Hindlimb muscle (tissue), 1 donor: ENCODE data around the gene BAIAP3. TPM values are rescaled to one million over a fixed set of nuclear protein-coding genes. Genes with fewer than 3 reads are reported as not detected.

Experiments used
- DNase-seq: peaks from one replicate; pipeline ENCODE4 v3.0.0-alpha.2; 2013
- polyA plus RNA-seq: library from polyadenylated mRNA; unstranded; fragments of 120-200 nt; gene quantifications from one replicate; pipeline ENCODE4 v1.2.1, GENCODE V29; 2013; ENCODE audit not compliant: insufficient read length

BAIAP3 gene
- polyA plus RNA-seq, 1 donor: 0.72 TPM

- no peak for DNase-seq
Observed at GRCh38 chr16:1300664-1301476, 32.6 kb upstream of the BAIAP3 start.

DNA sequence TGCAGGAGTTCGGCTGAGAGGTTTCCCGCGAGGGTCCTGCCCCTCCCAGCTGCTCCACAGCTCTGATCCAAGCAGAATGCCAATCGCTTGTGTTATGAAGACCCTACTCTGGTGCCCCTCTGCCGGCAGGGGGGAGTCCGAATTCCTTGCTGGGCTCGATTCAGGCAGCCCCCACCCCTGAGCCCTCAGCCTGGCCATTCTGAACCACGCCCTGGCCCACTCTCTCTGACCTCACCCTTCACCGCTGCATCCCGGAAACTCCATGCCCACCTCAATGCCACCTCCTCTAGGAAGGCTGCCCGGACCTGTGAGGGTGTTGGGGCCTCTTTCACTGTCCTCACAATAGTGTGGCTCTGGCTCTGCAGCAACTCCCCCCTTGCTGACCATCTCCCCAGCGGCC is 31.9 kb upstream of the BAIAP3 start:
- DNase-seq: no peak

GRCh38 chr16:1305823-1306222 is 27.6 kb upstream of the BAIAP3 start:
- no peak for DNase-seq

- DNase-seq: no peak
Observed at GRCh38 chr16:1306334-1306733, 27.1 kb upstream of the BAIAP3 start.

GRCh38 chr16:1308036-1308976 is 25.1 kb upstream of the BAIAP3 start:
- no peak for DNase-seq

- DNase-seq: peak; percentile 98
Observed at GRCh38 chr16:1308977-1309885, 24.2 kb upstream of the BAIAP3 start, which contains the start of gene UBE2I. Gene UBE2I, plus strand, starts transcription at chr16:1309636. Its CDS starts 4,395 bp downstream, at chr16:1314031.

- DNase-seq: no peak
Observed at GRCh38 chr16:1309888-1310831, 23.3 kb upstream of the BAIAP3 start.

DNA sequence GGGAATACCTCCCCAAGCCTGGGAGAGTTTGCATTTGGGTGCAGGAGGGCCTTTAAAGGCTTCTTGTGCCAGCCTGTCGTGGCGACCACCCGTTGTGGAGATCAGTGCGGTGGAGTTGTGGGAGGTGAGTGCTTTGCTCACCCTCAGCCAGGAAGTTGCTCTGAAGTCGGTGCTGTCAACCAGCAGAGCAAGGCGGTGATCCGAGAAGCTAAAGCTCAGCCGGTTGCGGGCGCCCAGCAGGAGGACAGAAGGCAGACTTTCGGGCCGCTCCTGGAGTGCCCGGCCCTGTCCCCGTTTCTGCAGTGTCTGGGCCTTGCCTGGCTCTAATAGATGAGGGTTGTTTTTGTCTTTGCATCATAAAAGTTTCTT is 22.6 kb upstream of the BAIAP3 start:
- no peak for DNase-seq

DNA sequence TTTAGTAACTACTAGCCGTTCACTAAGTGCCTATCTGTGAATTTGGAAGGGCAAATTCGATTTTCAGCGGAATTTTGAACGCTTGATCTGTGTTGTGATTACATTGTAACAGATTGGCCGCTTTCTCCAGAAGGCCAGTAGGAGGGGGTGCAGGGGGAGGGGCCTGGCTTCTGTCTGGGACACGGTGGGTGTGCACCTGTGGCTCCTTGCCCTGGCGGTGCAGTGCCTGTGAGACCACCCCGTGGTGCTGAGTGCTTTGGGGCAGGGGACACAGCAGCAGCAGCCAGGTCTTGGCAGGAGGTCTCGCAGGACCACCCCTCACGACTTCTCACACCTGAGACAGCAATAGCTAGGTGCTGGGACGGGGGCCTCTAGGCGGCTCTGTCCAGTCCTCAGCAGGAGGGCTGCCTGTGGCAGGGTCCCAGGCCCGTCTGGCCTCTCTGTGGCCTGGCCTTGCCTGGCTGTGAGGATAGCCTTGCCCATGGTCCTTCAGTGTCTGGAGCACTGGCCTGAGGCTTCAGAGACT is 22.2 kb upstream of the BAIAP3 start:
- no peak for DNase-seq

DNA sequence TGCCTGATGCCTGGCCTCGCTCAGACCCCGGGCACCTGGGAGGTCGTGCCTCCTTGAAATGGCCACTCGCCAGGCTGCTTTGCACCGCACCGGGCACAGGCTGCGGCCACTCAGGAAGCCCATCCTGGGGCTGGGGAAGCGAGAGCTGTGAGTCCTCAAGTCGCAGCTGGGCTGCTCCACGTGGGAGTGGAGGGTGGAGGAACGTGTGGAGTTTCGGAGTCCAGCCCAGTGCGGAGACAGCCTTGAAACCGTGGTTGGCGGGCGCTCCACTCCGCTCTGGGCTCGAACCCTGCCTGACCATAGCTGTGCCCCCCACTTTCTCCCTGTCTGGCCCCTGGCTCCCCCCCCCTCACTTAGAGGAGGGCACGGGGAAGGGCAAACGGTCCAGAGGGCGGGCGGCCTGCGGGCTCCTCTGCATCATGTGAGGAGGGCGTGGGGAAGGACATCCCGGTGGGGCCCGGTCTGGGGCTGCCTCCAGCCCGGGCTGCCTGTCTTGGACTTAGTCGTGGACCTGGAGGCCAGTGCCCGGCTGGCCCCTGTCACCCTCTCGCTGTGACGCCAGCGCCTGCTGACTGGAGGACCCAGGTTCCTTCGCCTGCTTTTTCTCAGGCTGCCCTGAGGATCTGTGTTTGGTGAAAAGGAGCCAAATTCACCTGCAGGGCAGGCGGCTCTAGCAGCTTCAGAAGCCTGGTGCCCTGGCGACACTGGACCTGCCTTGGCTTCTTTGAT is 21.5 kb upstream of the BAIAP3 start:
- DNase-seq: no peak

- no peak for DNase-seq
Observed at GRCh38 chr16:1312467-1312816, 21.0 kb upstream of the BAIAP3 start.

GRCh38 chr16:1312903-1313302 is 20.5 kb upstream of the BAIAP3 start:
- no peak for DNase-seq

GRCh38 chr16:1313721-1314369 is 19.6 kb upstream of the BAIAP3 start:
- no peak for DNase-seq

DNA sequence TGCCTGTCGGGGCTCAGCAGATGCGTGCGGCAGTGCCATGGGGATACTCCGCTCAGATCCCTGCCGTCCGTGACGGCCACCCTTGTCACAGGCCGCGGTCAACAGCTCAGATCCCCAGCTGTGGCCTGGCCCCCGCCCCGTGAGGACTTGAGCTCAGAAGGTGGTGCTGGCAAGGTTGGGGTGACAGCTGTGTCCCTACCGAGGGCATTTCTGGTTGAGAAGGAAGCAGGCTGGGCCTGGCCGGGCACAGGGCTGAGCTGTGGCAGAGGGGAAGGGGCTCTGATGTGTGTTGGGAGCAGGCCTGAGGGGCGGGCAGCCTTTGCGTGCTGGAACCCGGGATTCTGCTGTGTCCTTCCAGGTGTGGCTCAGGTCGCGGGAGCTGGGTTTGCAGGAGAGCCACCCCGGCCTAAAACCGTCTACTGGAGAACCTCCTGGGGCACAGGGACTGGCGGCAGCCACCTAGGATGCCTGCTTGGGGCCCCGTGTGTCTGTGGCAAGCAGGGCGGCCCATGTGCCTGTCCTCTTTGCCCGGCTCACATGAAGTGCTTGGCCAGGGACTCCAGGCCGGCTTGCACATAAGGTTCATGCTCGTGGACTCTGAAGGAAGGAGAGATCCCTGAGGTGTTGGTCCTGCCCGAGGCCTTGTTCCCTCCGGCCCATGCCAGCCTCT is 18.9 kb upstream of the BAIAP3 start:
- no peak for DNase-seq

DNA sequence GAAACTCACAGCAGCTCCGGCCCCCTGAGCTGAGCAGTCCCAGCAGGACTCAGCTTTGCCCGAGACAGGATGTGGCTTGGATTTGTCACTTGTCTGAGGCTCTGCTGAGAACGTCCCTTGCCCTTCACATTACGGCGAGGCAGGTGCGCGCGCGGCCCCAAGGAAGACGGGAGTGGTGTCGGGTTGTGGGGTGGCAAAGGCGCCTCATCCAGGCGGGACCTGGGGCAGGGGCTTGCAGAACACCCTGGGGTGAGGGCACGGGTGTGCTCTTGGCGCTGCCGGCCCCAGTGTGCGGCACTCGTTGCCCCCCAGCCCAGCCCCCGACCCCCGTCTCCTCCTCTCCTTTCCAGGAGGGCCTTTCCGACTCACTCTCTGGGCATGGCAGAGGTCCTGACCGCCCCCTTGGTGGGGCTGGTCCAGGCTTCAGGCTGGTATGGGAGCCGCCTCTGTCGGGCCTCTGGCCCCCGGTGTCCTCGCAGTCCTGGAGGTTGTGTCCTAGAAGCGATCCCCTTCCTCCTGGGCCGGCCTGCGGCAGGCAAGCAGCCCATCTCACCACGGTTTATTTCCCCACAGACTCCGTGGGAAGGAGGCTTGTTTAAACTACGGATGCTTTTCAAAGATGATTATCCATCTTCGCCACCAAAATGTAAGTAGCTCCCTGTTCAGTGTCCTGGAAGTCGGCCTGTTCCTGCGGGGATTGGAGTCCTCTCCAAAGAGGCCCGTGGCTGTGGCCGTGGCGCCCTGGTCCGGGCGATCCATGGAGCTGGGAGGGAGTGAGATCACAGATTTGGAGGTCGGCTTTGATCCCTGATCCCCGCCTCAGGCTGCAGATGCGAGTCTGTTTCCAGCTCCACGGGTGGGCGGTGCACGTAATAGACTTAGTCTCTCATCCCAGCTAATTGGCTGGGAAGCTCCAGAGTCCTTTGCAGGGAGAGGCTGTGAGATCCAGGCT is 18.1 kb upstream of the BAIAP3 start:
- no peak for DNase-seq

DNA sequence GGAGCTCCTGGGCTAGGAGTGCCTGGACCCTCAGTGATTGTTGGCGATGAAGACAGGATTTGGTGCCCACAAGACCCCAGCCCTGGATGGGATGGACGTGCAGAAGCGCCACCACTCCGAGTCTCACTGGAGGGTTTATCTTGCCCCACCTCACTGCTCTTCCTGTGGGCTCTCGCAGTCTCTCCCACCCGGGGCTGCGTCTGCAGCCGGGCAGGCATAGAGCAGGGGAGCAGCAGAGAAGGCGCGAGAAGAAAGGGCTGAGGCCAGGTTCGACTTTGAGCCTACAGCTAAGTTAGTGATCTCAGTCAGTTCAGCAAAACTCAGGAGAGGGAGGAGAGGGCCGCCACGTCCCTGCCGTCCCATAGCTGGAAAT is 17.4 kb upstream of the BAIAP3 start:
- DNase-seq: no peak

- no peak for DNase-seq
Observed at GRCh38 chr16:1317479-1318267, 15.8 kb upstream of the BAIAP3 start.

GRCh38 chr16:1318268-1318545 is 15.2 kb upstream of the BAIAP3 start:
- DNase-seq: no peak
